GM23338 (cell line): ENCODE data around the gene FGF4.

Experiments
- EZH2 ChIP-seq: fragments of 200-600 bp; sonication (generic); IDR thresholded peaks from one replicate; pipeline ENCODE4 v1.8.0; 2017; ENCODE audit warnings: antibody characterized with exemption, mild to moderate bottlenecking, low read depth; ENCODE audit not compliant: unreplicated experiment
- EZH2phosphoT487 ChIP-seq: fragments of 200-600 bp; sonication (generic); IDR thresholded peaks from one replicate; pipeline ENCODE4 v1.8.1; 2018; ENCODE audit warnings: antibody characterized with exemption; ENCODE audit not compliant: unreplicated experiment

DNA sequence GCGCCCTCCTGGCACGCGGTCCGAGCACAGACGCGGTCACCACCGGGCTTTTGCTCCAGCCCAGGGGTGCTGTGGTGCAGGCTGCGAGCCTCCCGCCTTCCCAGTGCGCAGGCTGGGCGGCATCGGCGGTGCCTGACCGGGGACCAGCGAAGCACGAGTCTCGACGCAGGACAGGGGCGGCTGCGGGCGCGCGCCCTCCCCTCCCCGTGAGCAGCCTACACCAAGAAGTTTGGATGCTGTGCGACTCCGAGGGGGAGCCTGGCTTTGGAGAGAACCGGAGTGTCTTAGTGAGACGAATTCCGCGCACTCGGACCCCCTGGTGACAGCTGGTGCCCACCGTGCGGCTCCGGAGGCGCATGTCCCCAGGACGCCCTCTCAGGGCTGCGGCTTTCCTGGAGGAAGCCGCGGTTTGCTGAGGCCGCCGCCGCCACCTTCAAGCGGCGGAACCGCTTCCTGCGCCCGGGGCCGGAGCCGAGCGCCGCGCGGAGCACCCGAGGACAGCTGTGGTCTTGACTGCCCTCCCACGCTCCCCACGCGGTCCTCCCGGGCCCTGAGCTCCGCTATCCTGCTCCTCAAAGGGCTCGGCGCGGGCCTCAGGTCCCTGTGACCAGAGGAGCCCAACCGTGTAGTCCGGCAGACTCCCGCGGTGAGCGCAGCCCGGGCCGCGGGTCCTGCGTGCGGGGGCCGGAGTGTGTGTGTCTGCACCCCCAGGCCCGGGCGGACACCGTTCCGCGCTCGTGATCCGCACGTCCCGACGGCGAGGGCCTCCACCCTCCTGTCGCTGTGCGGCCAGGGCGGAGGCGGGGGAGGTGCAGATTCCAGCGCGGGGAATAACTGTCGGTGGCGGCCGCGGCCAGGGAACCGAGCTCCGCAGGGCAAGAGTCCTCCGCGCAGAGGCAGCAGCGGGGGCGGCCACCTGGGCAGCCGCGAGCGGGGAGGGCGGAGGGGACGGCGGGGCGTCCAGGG lies 42.4 kb upstream of the FGF4 start:
- TF ChIP-seq EZH2 (peak; percentile 75), EZH2phosphoT487 (peak; percentile 35)
